ENCODE measurements around the gene NSUN5. TPM values are rescaled to one million over a fixed set of nuclear protein-coding genes. Genes with fewer than 3 reads are reported as not detected.

The NSUN5 gene
- 25.8 TPM for total RNA-seq
- 24.2 TPM for polyA plus RNA-seq (ENCODE audit: insufficient read depth, low read depth, low replicate concordance)
- long read RNA-seq, donor 1, partial matches to known transcripts, result 0 of 4 reads
- long read RNA-seq, donor 1, other reads (novel, unspliced or antisense), result 0 of 4 reads
- long read RNA-seq, donor 2, transcript NSUN5-204 (10 exons, 1,663 nt), result major isoform, 6 of 6 reads
- long read RNA-seq, donor 2, partial matches to known transcripts, result 0 of 6 reads
- long read RNA-seq, donor 2, other reads (novel, unspliced or antisense), result 0 of 6 reads
- long read RNA-seq, donor 3, transcript NSUN5-204 (10 exons, 1,663 nt), result major isoform, 8 of 8 reads
- long read RNA-seq, donor 3, partial matches to known transcripts, result 0 of 8 reads
- long read RNA-seq, donor 3, other reads (novel, unspliced or antisense), result 0 of 8 reads
- long read RNA-seq, donor 4, transcript NSUN5-204 (10 exons, 1,663 nt), result major isoform, 6 of 7 reads
- long read RNA-seq, donor 4, partial matches to known transcripts, result 0 of 7 reads
- long read RNA-seq, donor 4, other reads (novel, unspliced or antisense), result 0 of 7 reads
- long read RNA-seq, donor 5, result 0 reads
- long read RNA-seq, donor 6, partial matches to known transcripts, result 0 of 4 reads
- long read RNA-seq, donor 6, other reads (novel, unspliced or antisense), result 0 of 4 reads
- long read RNA-seq, donor 7, transcript NSUN5-204 (10 exons, 1,663 nt), result major isoform, 10 of 27 reads
- long read RNA-seq, donor 7, partial matches to known transcripts, result 5 of 27 reads
- long read RNA-seq, donor 7, other reads (novel, unspliced or antisense), result 10 of 27 reads
- long read RNA-seq, donor 8, transcript NSUN5-204 (10 exons, 1,663 nt), result major isoform, 6 of 6 reads
- long read RNA-seq, donor 8, partial matches to known transcripts, result 0 of 6 reads
- long read RNA-seq, donor 8, other reads (novel, unspliced or antisense), result 0 of 6 reads
- long read RNA-seq, donor 9, partial matches to known transcripts, result 0 of 3 reads
- long read RNA-seq, donor 9, other reads (novel, unspliced or antisense), result 0 of 3 reads
- long read RNA-seq, donor 10, transcript NSUN5-204 (10 exons, 1,663 nt), result major isoform, 5 of 6 reads
- long read RNA-seq, donor 10, partial matches to known transcripts, result 0 of 6 reads
- long read RNA-seq, donor 10, other reads (novel, unspliced or antisense), result 0 of 6 reads

DNA sequence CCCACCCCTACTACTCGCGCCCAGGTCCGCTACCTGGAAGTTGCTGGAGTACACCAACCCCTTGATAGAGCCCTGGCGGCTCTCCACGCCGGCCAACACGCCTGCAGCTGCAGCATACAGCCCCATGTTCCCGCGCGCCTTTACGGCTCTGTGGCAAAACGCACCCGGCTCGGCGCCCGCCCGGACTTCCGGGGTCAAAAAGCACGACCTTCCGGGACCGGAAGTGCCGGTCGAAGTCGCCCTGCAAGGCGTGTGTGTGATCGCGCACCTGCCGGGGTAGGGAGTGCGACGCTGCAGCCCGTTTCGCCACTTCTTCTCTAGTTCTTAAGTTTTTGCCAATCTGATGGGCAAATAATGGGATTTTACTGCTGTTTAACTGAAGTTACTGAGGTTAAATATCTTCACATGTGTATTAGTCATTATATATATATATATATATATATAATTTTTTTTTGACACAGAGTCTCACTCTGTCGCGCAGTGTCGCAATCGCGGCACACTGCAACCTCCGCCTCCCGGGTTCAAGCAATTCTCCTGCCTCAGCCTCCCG lies at the start of gene NSUN5:
Gene NSUN5, minus strand, starts transcription at position 162 of the 550 bp plus-strand sequence. Its CDS starts 36 bp downstream, at position 126.
- Histone ChIP-seq H3K36me3 (ENCODE audit: control insufficient read depth in 2 of 3, insufficient read depth in 3 of 3, low read length in 3 of 3) (peaks cover 0 to 2% (median 0%) of the 10 kb centered on the region in 3 donors), H3K9me3 (ENCODE audit: control insufficient read depth in 2 of 3, insufficient read depth in 1 of 3, low read length in 3 of 3) (no peaks in the 10 kb centered on the region), H3K27ac (ENCODE audit: low read depth in 2 of 2, low read length in 2 of 2) (no peak within 1 kb of the TSS), H3K4me3 (ENCODE audit: low read length in 3 of 3) (peak within 1 kb of the TSS; percentile 71 to 74 (median 73)), H3K27me3 (ENCODE audit: control insufficient read depth, insufficient read depth, low read length) (no peaks in the 10 kb centered on the region), H3K4me1 (ENCODE audit: control insufficient read depth in 2 of 3, insufficient read depth in 2 of 3, low read depth in 1 of 3, low read length in 3 of 3) (peaks cover 0 to 5% (median 0%) of the 10 kb centered on the region in 3 donors), H3K9ac (ENCODE audit: low read length in 3 of 3) (peak within 1 kb of the TSS in 1 of 3 donors; percentile 47)
- TF ChIP-seq, protein P1, sequence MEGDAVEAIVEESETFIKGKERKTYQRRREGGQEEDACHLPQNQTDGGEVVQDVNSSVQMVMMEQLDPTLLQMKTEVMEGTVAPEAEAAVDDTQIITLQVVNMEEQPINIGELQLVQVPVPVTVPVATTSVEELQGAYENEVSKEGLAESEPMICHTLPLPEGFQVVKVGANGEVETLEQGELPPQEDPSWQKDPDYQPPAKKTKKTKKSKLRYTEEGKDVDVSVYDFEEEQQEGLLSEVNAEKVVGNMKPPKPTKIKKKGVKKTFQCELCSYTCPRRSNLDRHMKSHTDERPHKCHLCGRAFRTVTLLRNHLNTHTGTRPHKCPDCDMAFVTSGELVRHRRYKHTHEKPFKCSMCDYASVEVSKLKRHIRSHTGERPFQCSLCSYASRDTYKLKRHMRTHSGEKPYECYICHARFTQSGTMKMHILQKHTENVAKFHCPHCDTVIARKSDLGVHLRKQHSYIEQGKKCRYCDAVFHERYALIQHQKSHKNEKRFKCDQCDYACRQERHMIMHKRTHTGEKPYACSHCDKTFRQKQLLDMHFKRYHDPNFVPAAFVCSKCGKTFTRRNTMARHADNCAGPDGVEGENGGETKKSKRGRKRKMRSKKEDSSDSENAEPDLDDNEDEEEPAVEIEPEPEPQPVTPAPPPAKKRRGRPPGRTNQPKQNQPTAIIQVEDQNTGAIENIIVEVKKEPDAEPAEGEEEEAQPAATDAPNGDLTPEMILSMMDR (IDR thresholded peaks at IDR 0.05; ENCODE audit: borderline replicate concordance, extremely low read depth, insufficient read depth), result no peak
- FAIRE-seq, result no peak
- intact Hi-C loops (cut with DNase I), result no loop called here
- peak; percentile 80 to 96 (median 91) for DNase-seq

DNA sequence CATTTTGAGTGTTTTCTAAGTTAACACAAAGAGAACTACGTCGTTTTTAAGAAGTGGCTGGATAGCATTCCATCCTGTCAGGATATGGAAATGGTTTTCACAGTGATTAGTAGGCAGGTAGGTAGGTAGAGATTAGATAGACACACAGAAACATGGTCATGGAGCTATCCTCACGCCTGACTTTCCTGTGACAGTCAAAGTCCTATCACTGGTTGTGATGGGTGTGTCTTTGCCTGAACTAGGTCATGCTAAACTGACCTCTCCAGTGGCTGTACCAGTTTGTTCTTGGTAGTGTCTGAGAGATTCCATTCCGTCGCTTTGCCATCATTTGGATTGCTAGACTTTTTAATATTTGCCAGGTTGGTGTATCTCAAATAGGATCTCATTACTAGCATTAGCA lies 47.5 kb upstream of the NSUN5 start:
- no peak overlapping the region for H3K27ac ChIP-seq (ENCODE audit: low read depth in 2 of 2, low read length in 2 of 2)
- no peaks in the 10 kb centered on the region for H3K36me3 ChIP-seq (ENCODE audit: control insufficient read depth in 2 of 3, insufficient read depth in 3 of 3, low read length in 3 of 3)
- no peak overlapping the region for H3K4me3 ChIP-seq (ENCODE audit: low read length in 3 of 3)
- H3K9ac ChIP-seq (ENCODE audit: low read length in 3 of 3), result no peak overlapping the region
- intact Hi-C loops (cut with DNase I), result no loop called here
- no peaks in the 10 kb centered on the region for H3K27me3 ChIP-seq (ENCODE audit: control insufficient read depth, insufficient read depth, low read length)
- H3K4me1 ChIP-seq (ENCODE audit: control insufficient read depth in 2 of 3, insufficient read depth in 2 of 3, low read depth in 1 of 3, low read length in 3 of 3), result peaks cover 0 to 6% (median 0%) of the 10 kb centered on the region in 3 donors
- no peak for FAIRE-seq
- H3K9me3 ChIP-seq (ENCODE audit: control insufficient read depth in 2 of 3, insufficient read depth in 1 of 3, low read length in 3 of 3), result no peaks in the 10 kb centered on the region
- no peak for DNase-seq
- TF ChIP-seq, protein P1 (IDR thresholded peaks at IDR 0.05; ENCODE audit: borderline replicate concordance, extremely low read depth, insufficient read depth), result no peak

DNA sequence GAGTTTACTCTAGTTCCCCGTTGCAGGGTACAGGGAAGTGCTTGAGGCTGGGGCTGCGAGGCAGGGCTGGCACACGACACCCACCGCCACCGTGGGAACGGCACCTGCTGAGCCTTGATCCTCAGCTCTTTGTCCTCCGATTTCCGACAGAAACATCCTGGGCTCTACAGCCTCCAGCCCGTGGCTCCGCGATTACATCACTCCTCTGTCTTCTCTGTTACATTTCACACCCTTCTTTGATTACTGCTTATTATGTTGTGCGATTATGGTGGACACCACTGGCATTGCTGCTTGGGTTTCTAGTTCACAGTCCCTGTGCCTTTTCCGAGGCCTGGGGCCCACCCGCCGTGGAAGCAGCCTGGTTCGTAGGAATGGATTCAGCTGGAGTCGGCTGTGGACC lies 46.2 kb upstream of the NSUN5 start:
- no peak for FAIRE-seq
- TF ChIP-seq, protein P1 (IDR thresholded peaks at IDR 0.05; ENCODE audit: borderline replicate concordance, extremely low read depth, insufficient read depth), result no peak
- no peaks in the 10 kb centered on the region for H3K9me3 ChIP-seq (ENCODE audit: control insufficient read depth in 2 of 3, insufficient read depth in 1 of 3, low read length in 3 of 3)
- no peak for DNase-seq
- intact Hi-C loops (cut with DNase I), result no loop called here
- no peaks in the 10 kb centered on the region for H3K36me3 ChIP-seq (ENCODE audit: control insufficient read depth in 2 of 3, insufficient read depth in 3 of 3, low read length in 3 of 3)
- peaks cover 0 to 6% (median 0%) of the 10 kb centered on the region in 3 donors for H3K4me1 ChIP-seq (ENCODE audit: control insufficient read depth in 2 of 3, insufficient read depth in 2 of 3, low read depth in 1 of 3, low read length in 3 of 3)
- H3K4me3 ChIP-seq (ENCODE audit: low read length in 3 of 3), result no peak overlapping the region
- H3K27ac ChIP-seq (ENCODE audit: low read depth in 2 of 2, low read length in 2 of 2), result no peak overlapping the region
- no peak overlapping the region for H3K9ac ChIP-seq (ENCODE audit: low read length in 3 of 3)
- no peaks in the 10 kb centered on the region for H3K27me3 ChIP-seq (ENCODE audit: control insufficient read depth, insufficient read depth, low read length)

Measured in kidney (tissue), 22 donors.